HL-60/S4 treated with phorbol 12-myristate 13-acetate at 8.2 ng/mL for 4 days and 3 days (cell line): Measurements from ENCODE around the gene SUMF1.

ENCODE experiments used
- in situ Hi-C: fragments of 300-500 bp; cut with MboI; formaldehyde crosslinking; loops from 2 replicates; pipeline ENCODE4 v1.15.0; 2022; ENCODE audit warnings: low sequenced_read_pairs

Gene SUMF1

GRCh38 chr3:4466741-4467521, at the start of gene SUMF1:
Gene SUMF1 (minus strand): TSS chr3:4467269. CDS start chr3:4467245, 24 bp downstream.
- in situ Hi-C loops: no loop called here

- in situ Hi-C loops: loop anchor here (25.0 kb wide), 1 partner anchor 121 kb away; no protein-coding TSS in a partner anchor
Measured at GRCh38 chr3:4515916-4516579, 49.0 kb upstream of the SUMF1 start.

DNA sequence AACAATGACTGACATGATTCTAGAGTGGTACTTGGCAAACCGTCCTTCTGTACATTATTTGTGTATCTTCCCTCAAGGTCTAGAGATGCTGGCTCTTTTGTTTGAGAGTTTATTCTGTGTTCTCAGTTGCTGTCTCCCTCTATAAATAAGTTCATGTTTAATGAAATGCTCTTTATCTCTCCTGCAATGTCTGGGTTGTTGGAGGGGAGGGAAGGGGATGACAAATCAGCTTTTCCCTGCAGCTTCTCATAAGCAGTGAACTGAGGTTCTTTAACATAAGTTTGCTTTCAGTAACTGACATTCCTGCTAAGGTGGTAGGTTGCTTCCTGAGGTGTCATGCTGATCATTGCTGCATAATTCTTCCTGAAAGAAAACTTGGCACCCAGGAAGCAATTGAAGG, 47.8 kb upstream of the SUMF1 start:
- in situ Hi-C loops: loop anchor here (25.0 kb wide), 1 partner anchor 122 kb away; no protein-coding TSS in a partner anchor

- in situ Hi-C loops: loop anchor here (25.0 kb wide), 1 partner anchor 123 kb away; no protein-coding TSS in a partner anchor
Measured at GRCh38 chr3:4514321-4514720, 47.3 kb upstream of the SUMF1 start.

- in situ Hi-C loops: loop anchor here (25.0 kb wide), 1 partner anchor 124 kb away; no protein-coding TSS in a partner anchor
Measured at GRCh38 chr3:4512895-4513616, 46.0 kb upstream of the SUMF1 start.

DNA sequence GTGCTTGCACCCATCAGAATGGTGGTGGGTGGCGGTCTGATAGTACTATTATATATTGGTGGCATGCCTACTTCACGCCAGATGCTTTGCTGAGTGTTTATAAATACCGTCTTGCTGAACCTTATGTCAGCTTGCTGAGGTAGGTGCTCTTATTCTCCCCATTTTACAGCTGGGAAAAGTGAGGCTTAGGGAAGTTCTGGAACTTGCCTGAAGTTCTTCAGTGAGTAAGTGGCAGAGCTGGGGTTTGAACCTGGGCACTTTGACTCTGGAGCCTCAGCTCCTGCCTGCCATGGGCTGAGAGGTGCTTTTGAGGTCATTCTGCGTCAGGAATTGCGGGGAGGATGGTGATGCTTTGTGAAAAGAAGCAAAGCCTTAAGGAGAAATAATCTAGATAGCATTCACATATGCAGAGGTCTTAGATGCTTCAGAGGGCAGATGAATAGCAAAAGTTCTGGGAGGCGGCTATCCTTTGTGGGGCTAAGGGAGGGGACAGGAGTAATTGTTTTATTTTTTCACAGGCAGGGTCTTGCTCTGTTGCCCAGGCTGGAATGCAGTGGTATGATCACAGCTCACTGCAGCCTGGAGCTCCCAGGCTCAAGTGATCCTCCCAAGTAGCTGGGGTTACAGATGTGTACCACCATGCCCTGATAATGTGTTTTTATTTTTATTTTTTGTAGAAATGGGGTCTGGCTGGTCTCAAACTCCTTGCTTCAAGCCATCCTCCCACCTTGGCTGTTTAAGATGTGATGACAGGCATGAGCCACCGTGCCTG, 44.6 kb upstream of the SUMF1 start:
- in situ Hi-C loops: loop anchor here (25.0 kb wide), 1 partner anchor 126 kb away; no protein-coding TSS in a partner anchor

DNA sequence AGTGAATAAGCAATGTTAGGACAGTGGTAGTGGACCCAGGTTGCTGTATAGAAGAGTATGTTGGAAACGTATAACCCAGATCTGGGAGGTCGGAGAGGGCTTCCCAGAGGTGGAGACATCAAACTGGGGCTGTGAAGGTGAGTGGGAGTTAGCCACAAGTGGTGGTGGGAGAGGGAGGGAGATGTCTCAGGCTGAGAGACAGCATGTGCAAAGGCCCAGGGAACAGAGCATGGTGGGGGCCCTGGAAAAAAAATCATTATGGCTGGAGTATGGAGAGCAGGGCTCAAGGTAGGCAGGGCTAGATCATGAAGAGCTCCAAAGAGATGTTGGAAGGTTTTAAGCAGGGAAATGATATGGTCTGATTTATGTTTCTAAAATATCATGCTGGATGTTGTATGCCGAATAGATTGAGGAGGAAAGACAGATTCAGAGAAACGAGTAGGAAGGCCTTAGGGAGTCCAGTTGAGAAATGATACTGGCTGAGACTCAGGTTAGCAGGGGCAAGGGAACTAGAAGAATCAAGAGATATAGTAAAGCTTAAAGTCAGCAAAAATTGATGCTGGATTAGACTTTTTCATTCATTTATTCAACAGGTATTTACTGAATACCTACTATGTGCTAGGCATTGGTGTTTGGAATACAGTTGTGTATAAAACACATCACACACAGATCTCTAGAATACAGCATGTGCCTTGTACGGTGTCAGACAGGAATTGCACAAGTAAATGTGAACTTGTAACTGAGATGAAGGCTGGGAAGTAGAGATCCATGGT, 43.1 kb upstream of the SUMF1 start:
- in situ Hi-C loops: loop anchor here (25.0 kb wide), 1 partner anchor 127 kb away; no protein-coding TSS in a partner anchor

GRCh38 chr3:4509043-4509442, 42.0 kb upstream of the SUMF1 start:
- in situ Hi-C loops: loop anchor here (25.0 kb wide), 1 partner anchor 128 kb away; no protein-coding TSS in a partner anchor

DNA sequence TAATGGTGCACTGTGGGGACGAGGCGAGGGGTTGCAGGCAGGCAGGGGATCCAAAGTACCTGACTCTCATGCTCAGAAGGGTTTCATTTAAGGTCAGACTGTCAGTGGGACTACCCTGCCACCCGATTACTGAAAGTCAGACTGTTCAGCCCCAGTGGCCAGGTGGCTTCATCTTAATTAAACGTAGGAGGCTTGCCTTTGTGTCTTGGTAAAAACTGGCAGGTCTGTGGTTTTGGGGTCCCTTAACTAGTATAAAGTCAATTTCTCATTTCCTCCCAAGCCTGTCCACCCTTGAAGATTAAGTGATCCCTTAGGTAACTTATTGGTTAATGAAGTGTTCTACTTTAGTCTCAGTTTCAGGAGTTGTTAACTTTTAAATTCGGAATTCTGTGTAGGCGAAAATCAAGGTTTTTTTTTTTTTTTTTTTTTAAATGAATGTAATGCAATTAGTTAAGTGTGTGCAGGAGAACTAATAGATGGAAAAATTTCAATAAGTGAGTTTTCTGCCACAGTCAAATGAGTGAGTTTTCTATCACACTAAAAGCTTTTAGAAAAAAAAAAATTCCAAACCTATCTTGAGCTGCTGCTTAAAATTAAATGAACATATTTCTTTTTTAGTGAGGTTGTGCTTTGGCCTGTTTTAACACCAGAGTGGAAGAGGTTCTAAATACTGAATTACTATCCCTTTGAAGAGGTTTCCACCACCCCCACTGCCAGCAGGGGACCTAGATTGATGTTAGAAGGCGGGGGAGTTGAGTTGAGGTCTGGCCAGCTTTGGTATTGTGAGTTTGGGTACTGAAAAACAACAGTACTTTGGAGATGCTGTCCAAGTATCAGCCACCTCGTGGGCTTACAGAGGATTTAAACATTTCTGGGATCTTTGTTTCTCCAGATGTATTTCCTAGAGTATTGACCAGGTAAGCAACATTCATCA, 41.2 kb upstream of the SUMF1 start:
- in situ Hi-C loops: loop anchor here (25.0 kb wide), 1 partner anchor 129 kb away; no protein-coding TSS in a partner anchor

DNA sequence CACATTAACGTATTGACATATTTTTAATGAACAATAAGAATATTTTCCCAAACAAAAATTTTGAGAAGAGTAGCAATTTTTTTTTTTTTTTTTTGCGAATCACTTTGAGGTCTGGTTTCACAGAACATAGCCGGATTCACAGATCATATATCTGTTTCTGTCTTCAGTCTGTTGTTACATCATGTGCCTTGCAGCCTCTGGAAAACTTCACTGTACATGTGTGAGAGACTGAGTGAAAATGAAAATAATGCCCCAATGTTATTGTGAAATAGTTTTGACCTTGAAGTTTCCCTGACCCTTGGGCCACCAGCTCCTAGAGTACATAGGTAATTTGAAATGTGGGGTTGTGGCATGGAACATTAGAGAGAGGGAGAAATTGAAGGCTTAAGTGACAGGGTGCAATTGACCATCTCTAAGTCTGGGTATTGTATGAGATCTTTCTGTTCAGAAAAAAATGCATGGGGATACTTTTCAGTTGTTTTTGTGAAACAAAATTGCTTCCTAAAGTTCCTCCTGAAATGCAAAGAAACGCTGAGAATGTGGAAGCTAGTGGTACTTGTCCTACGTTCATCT, 40.0 kb upstream of the SUMF1 start:
- in situ Hi-C loops: loop anchor here (25.0 kb wide), 1 partner anchor 130 kb away; no protein-coding TSS in a partner anchor

GRCh38 chr3:4506559-4507023, 39.5 kb upstream of the SUMF1 start:
- in situ Hi-C loops: loop anchor here (25.0 kb wide), 1 partner anchor 131 kb away; no protein-coding TSS in a partner anchor

- in situ Hi-C loops: loop anchor here (25.0 kb wide), 1 partner anchor 131 kb away; no protein-coding TSS in a partner anchor
Measured at GRCh38 chr3:4505688-4506558, 38.9 kb upstream of the SUMF1 start.

GRCh38 chr3:4504340-4505261, 37.5 kb upstream of the SUMF1 start:
- in situ Hi-C loops: loop anchor here (25.0 kb wide), 1 partner anchor 133 kb away; no protein-coding TSS in a partner anchor

DNA sequence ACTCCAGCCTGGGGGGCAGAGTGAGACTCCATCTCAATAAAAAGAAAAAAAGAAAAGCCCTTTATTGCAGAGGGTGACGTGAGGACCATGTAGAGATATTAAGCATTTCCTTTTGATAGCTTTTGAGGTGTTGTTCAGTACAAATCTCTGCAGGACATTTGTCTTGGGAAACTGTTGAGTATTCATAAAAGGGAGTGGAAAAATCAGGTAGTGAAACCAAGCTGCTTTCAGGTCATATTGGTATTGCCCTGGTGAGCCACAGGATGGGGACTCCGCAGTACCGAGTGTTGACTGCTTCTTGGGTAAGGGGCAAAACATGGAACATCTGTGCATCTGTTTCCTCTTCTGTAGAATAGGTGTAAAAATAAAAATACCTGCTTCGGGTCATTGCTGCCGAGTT, 36.0 kb upstream of the SUMF1 start:
- in situ Hi-C loops: loop anchor here (25.0 kb wide), 1 partner anchor 134 kb away; no protein-coding TSS in a partner anchor

GRCh38 chr3:4501927-4502326, 34.9 kb upstream of the SUMF1 start:
- in situ Hi-C loops: loop anchor here (25.0 kb wide), 1 partner anchor 135 kb away; no protein-coding TSS in a partner anchor
